Muscle of back (tissue), 13 donors: ENCODE data around the gene FABP6. TPM values are rescaled to one million over a fixed set of nuclear protein-coding genes. Genes with fewer than 3 reads are reported as not detected.
"Not testable (repeated sequence)": the region's sequence is repeated elsewhere in the genome, so short reads cannot be mapped to it uniquely, and the experiment has no call there.

Experiments used
- DNase-seq, 3 donors: peaks; one replicate each; pipeline versions ENCODE4 v3.0.0 to v3.0.0-alpha.2; 2013
- long read RNA-seq, 9 donors: transcript quantifications; one replicate each; lab custom pipeline, GENCODE V29; 2026
- polyA plus RNA-seq, 10 donors: library from polyadenylated mRNA; unstranded; fragments of 120-200 nt; gene quantifications; one replicate each; pipeline ENCODE4 v1.2.1, GENCODE V29; 2013; ENCODE audit not compliant: insufficient read length in 10 of 10

The FABP6 gene, protein sequence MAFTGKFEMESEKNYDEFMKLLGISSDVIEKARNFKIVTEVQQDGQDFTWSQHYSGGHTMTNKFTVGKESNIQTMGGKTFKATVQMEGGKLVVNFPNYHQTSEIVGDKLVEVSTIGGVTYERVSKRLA
- polyA plus RNA-seq = under 1 TPM in 4 of 10 donors, not detected in 6; 0.23 to 0.37 (median 0.27) TPM
- long read RNA-seq, donor 1 = 0 reads
- long read RNA-seq, donor 2 = 0 reads
- long read RNA-seq, donor 3 = 0 reads
- long read RNA-seq, donor 4 = 0 reads
- long read RNA-seq, donor 5, partial matches to known transcripts = 0 of 1 reads
- long read RNA-seq, donor 5, other reads (novel, unspliced or antisense) = 0 of 1 reads
- long read RNA-seq, donor 6 = 0 reads
- long read RNA-seq, donor 7 = 0 reads
- long read RNA-seq, donor 8 = 0 reads
- long read RNA-seq, donor 9 = 0 reads

- DNase-seq = no peak
Measured at GRCh38 chr5:160229190-160229742, at the start of gene FABP6. Gene FABP6 (plus strand): TSS chr5:160229506. CDS start chr5:160229558, 52 bp downstream.

DNA sequence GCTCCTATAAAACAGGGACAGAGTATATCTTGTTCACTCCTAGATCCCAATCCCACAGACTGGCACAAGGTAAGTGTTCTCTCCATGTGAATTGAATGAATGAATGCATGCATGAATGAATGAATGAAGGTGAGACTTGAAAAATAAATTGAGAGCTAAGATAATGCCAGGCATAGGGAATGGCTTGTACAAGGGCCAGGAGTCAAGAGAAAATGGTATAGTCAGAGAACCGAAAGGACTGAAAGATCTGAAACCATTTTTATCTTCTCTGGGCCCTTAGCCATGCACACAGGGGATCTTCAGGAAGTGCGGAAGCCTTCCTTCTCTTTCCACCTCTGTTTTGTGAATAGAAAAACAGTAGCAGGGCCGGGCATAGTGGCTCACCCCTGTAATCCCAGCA, 48.4 kb upstream of the FABP6 start:
- DNase-seq = no peak

DNA sequence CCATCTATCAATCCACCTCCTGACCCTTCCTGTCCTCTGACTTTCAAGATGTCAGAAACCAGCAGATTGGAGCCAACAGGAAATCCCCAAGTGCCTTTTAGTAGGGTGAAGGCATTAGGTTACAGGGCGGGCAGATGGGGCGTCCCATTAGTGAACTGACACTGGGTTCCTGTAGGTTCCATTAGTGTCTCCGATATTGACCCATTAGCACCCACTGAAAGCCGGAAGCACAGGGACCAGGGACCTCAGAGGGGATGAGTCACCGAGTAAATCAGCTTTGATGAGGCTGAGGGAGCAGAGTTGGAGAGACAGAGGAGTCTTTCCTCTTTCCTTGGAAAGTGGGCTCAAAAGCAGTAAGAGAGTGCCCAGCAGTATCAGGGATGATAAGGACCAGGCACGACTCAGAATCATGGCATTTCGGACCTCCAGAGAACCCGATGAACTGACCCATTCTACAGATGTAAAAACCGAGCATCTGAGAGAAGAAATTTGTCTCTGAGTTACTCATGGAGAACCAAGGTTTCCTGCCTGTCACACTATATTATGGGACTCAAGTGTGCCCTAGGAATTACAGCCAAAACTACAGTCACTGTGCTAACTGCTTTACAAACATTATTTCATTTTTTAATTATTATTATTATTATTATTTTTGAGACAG, 47.2 kb upstream of the FABP6 start:
- DNase-seq = no peak

GRCh38 chr5:160183075-160183474, 46.2 kb upstream of the FABP6 start:
- no peak for DNase-seq

- DNase-seq = no peak
Measured at GRCh38 chr5:160185626-160186360, 43.5 kb upstream of the FABP6 start.

DNA sequence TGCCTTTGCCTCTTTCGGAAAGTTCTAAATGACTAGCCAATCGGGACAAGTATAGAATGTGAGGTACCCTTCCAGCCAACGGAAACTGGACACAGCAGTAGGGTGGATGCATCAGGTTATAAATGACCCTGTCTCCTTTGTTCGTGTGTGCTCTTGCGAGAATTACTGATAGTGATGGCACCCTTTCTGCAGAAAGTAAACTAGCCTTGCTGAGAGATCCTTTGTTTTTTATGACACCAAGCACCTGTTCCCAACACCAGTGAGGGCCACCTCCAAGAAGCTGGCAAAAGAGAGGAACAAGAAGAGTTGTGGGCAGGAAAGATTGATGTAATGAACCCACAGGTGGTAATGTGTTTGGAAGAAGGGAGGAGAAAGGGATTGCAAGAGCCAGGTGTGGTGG, 42.8 kb upstream of the FABP6 start:
- no peak for DNase-seq

GRCh38 chr5:160187091-160187490, 42.2 kb upstream of the FABP6 start:
- peak in 1 of 3 donors; percentile 35 for DNase-seq

GRCh38 chr5:160188141-160189015, 40.9 kb upstream of the FABP6 start:
- DNase-seq = peak; percentile 65 to 90 (median 69)

DNA sequence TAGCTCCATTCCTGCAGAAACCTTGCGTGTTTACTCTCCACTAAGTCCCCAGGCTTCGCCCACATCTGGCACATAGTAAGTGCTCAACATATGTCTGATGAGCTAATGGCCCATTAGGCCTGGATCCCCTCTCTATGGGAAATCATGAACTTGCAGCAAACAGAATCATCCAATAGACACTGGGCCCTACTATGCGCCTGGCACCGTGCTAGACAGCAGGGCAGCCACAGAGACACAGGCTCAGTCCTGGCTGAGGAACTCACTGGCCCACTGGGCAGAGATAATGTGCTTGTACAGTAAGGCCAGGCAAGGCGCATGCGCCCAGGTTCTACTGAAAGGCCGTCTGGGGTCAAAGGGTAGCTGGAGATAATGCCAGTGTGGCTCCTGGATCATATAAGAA, 36.9 kb upstream of the FABP6 start:
- DNase-seq = no peak

DNA sequence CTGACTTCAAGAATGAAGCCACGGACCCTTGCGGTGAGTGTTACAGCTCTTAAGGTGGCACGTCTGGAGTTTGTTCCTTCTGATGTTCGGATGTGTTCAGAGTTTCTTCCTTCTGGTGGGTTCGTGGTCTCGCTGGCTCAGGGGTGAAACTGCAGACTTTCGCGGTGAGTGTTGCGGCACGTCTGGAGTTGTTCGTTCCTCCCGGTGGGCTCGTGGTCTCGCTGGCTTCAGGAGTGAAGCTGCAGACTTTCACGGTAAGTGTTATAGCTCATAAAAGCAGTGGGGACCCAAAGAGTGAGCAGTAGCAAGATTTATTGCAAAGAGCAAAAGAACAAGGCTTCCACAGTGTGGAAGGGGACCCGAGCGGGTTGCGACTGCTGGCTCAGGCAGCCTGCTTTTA, 36.2 kb upstream of the FABP6 start:
- not testable (repeated sequence) for DNase-seq

GRCh38 chr5:160193790-160194189, 35.5 kb upstream of the FABP6 start:
- DNase-seq = not testable (repeated sequence)

DNA sequence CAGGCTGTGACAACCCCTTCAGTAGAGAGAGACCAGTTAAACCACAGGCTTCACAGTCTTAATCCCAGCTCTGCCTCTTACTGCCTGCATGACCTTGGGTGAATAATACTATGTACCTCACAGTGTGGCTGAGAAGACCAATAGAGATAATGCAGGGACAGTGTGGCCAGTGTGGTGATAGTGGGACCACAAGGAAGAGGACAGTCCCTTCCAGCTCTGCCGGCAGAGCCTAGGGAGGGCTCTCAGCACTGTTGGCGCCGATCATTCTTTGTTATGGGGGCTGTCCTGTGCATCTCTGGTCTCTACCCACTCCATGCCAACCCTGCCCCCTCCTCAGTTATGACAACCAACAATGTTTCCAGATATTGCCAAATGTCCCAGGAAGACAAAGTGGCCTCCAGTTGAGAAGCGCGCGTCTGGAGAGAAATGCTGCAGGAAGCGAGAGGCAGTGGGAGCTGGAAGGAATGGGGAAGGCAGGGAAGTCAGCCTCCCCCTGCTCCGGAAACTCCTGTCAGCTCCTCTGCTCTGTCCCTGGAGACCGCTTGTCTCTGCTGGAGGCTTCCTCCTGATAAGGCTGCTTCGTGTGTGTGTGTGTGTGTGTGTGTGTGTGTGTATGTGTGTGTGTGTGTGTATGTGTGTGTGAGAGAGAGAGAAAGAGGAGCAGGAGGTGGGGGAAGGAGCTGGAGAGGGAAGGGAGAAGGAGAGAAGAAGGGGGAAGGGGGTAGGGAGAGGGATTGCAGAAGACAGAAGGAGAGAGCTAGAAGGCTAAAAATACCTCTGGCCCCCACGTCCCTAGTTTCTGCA, 31.8 kb upstream of the FABP6 start:
- DNase-seq = peak; percentile 16 to 79 (median 60)

DNA sequence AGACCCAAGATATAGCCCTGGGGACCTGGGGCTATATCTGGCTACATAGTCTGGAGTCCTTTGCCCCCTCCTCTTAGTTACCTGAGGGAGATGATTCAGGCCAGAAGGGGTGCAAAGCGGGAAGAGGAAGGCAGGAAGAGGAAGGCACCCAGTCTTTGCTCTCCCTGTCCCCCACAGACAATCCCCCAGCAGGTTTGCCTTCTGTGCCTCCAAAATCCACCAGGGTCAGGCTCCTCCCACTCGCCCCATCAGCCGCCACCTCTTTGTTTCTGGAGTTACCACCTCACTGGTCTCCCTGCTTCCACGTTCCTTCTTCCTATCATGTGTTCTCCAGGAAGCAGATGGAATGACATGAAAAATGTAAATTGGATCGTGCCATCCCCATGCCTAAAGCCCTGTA, 31.2 kb upstream of the FABP6 start:
- no peak for DNase-seq

GRCh38 chr5:160198841-160199409, 30.4 kb upstream of the FABP6 start:
- peak in 1 of 3 donors; percentile 15 for DNase-seq

DNA sequence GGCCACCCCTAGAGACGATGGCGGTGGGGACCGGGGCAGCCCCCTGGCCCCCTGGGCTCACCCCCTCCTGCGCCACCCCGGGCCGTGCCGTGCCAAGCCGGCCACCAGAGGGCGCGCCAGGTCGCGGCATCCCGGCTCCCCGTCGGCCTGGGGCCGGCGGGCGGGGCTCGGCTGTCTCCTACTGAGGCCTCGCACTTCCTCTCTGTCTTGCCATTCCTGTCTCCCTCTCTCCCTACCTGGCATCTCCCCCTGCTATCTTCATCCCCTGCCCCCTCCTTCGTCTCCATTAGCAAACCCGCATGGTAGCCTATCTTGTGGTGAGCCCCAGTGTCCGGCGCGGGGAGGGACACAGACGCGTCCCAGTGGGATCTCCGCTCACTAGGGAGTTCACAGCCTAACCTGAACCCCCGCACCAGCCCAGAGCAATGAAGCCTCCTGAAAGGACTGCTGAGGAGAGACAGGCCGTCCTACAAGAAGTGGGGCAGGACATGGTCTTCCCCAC, 29.8 kb upstream of the FABP6 start:
- peak; percentile 49 to 88 (median 73) for DNase-seq

DNA sequence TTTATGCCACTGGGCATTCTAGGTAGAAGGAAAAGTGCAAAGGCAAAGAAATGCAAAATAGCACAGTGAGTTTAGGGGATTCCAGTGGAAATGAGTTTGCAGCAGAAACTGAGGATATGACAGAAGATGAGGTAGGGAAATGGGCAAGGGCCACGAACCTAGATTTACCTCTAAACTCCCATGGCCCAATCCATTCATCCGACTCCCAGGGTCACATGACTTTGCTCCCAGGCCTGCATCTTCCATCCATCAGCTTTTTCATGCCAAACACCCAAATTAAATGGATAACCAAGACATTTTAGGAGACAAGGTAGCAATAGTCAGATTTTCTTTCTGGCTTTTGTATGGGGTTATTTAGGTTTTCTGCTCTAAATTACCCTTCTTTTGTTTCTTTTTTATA, 22.2 kb upstream of the FABP6 start:
- DNase-seq = no peak

GRCh38 chr5:160209917-160210316, 19.4 kb upstream of the FABP6 start:
- no peak for DNase-seq

DNA sequence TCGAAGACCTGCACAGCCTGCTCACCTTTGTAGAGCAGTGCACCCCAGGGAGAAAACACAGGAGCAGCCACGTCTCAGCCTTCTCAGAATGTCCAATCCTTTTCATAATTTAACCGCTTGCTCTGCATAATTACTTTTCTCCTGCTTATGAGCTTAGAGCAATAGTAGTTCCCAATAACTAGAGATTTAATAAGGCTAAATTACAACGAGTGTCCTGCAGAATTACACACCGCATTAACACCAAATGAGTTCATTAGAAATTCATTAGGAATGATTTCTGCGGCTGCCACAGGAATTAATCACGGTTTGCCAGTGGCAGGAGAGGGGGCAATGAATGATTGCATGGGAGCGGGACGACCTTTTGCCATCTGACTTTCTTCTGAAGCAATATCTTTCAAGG, 18.7 kb upstream of the FABP6 start:
- DNase-seq = no peak

DNA sequence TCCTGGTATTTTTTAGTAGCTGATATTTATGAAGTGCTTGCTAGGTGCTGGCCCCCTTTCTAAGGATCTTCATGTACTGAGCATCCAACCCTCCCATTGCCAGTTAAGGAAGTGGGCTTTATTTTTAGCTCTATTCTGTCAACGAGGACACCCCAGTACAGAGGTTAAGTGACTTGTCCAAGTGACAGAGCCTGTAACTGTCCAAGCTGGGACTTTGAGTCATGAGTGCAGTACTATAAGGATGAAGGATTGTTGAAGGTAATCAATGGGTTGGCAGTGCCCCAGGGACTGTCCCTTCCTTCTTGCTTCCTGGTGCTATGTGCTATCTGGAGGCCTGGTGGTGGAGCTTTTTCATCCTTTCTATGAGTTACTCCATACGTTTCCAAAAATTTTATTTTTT, 18.0 kb upstream of the FABP6 start:
- no peak for DNase-seq

GRCh38 chr5:160213537-160213936, 15.8 kb upstream of the FABP6 start:
- DNase-seq = no peak
